ENCODE data around the gene ABCA6. TPM values are rescaled to one million over a fixed set of nuclear protein-coding genes. Genes with fewer than 3 reads are reported as not detected.

ABCA6 gene
- polyA plus RNA-seq, 4 donors, result 1.8 to 4.8 (median 3.3) TPM

DNA sequence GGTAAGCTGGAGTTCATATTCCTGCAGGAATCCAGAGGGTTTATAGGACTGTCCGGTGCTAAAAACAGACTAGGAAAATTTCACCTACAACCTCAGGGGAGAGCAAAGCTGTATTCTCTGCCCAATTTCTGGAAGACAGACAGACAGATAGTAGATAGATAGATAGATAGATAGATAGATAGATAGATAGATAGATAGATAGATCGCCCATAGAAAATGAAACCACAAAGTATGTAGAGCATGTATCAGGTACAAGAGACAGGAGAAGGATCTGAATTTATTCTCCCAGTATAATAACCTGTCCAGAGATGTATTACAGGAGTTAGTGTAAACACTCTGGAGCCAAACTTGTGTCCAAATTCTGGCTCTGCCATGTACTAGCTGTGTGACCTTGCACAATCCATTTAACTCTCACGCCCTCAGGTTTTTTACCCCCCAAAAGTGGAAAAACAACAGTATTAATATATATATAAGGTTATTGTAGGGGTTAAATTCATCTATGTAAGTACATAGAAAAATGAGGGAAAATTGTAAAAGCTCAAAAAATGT is 2.1 kb upstream of the ABCA6 start:
- no peak for DNase-seq (ENCODE audit: low read depth in 4 of 4, low spot score in 3 of 4)

DNA sequence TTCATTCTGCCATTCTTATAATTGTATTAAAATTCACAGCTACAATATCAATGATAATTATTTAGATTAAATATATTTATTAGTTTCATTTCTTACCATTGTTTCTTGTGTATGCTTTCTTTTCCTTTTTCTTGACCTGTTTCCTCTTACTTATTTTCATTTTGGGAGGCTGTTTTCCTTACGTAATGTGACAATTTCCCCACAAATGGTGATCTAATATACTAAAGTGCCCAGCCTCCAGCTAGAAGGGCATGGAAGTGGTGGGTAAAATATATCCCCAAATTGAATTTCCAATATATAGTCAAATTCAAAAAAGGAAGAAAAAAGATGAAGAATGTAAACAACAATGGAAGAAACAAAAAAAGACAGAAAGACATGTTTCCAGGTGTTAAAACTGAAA is 1.5 kb upstream of the ABCA6 start:
- DNase-seq (ENCODE audit: low read depth in 4 of 4, low spot score in 3 of 4), result no peak

DNA sequence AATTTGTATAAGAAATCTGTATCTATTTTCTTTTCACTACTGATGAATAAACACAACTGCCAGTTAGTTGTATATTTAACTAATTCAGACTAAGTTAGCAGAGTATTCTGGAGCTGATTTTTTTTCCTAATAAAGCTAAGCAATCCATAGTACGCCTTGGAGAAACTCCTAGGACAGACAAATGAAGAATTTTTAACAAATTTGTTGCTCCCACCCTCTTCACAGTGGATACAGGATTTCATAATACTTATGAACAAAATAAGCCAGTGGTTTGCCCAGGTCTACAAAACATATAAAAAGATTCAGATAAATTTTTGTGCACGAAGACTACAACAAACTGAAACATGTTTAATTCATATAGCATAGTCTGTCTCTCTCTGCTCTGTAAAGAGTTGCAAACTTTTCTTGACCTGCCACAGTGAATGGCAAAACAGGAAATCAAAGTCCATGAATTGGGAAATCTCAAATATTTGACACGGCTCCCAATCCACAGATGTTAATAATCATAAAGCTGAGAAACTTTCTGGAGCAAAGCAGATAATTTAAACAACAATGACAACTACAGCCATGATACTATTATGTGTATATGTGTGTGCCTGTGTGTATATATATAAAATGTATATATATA is 594 bp upstream of the ABCA6 start:
- DNase-seq (ENCODE audit: low read depth in 4 of 4, low spot score in 3 of 4), result no peak

DNA sequence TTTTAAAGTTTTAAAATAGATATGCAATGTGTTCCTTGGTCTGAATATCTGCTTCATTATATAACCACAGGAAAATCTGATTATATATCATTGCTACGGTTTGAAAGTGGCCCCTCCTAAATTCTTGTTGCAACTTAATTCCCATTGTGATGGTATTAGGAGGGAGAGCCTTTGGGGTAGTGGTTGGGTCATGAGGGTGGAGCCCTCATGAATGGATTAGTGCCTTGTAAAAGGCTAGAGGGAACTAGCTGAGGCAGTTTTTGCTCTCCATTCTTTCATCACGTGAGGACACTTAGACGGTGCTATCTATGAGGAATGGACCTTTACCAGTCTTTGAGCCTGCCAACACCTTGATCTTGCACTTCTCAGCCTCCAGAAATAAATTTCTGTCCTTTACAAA is 7.6 kb downstream of the ABCA6 start:
- DNase-seq (ENCODE audit: low read depth in 4 of 4, low spot score in 3 of 4), result no peak

DNA sequence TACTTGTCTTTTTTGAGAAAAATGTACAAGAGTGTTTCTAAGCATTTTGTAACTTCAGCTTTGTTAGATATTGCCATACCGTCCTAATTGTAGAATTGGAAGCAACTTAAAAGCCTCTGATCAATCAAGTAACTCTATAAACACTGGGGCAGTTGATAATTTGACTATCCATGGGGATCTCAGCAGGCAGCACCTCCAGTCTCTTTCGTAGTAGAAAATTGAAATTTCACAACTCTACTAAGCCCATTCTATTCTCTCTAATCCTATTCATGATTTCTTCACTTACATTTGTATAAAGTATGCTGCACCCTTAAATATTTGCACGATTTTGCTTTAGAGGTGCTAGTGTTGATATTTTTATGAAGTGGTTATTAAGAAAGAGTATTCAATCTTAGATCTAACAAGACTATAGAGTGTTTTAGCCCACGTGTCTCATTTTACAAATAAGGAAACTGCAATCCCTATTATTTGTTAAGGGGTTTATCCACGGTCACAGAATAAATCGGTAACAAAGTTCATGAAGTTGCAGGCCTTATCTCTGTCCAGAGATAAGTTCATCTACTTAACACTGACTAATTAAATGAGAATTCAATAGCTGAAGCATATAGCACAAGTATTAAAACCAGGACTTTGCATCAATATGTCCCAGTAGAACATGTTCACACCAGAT is 10.9 kb downstream of the ABCA6 start:
- no peak for DNase-seq (ENCODE audit: low read depth in 4 of 4, low spot score in 3 of 4)

DNA sequence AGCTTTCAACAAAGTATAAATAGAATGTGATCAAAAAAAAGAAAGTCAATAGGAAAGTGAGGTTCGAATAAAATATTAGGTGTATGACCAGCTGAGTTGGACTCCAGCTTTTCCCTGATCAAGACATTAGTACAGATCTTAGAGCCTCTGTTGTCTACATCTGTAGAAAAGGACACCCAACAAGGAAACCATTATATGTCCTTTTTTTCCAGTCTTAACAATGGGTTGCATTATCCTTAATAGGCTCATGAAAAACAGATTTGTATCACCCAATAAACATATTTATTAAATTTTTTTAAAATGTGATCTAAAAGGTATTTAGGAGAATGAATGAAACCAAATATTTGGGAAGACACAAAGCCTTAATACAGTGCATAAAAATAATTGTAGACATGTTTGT is 18.1 kb downstream of the ABCA6 start:
- DNase-seq (ENCODE audit: low read depth in 4 of 4, low spot score in 3 of 4), result no peak

DNA sequence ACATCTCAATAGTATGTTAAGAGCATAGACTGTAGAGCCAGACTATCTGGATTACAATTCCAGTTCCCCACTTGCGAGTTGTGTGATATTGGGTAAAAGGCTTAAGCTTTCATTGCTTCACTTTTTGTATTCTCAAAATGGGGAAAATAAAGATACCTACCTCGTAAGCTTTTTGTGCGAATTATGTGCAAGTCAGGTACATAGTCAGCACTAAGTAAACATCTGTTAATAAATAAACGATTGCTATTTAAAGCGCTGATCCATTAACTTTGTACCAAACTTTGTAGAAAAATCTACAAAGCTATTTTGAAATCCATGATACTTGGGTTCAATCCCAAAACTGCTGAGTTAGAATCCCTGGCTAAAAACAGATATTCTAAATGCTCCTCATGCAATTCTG is 19.6 kb downstream of the ABCA6 start:
- no peak for DNase-seq (ENCODE audit: low read depth in 4 of 4, low spot score in 3 of 4)

DNA sequence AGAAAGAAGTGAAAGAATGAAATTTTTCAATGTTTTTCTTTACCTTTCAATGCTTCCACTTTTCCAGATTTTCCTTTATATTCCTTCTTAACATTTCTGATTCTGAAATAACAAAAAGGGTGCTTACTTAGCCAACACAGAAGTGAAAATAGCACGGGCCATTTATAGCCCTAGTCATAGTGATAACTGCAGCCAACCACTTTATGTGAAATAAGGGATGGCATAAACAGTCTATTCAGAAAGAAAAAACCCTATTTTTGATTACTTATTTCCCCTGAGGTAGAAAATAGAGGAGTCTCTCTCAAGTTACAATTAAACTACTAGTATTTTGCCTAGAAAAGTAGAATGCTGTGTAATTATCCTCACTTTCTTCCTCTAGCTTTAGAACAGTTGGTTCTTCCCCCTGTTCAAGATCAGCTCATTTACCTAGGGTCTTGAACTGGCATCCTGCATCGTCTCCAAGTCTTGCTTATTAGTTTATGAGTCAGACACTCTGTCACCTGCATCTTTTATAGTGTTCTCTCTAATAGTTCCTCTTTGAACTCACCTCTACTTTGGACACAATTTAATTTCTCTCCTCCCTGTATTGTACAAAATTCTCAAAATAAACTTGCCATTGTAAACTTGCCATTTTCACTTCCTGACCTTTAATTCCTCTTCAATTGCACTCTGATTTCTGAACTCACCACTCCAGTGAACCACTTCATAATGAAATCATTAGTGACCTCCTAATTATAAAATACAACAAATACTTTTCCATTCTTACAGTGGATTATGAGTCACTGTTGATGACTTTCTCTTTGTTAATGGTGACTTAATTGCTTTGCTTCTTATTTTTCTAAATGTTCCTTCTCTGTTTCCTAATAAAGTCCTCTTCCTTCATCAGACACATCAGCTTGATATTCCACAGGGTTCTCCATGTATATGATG is 23.6 kb downstream of the ABCA6 start:
- no peak for DNase-seq (ENCODE audit: low read depth in 4 of 4, low spot score in 3 of 4)

DNA sequence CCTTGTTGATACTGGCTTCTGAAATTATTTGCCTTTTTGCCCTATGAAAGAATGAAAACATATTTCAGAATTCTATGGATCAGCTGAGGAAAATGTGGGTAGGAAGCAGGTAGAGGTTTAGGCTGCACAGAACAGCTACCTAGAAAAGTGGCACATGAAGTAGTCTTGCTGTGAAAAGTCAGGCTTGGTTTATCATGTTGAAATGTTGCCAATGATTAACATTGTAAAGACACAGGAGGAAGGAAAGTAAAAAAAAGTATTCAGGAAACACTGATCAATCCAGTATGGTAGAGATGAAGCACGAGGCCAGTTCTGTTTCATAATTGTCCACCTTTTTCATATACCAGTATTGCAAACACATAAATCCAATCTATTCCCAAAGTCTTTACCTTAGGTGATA is 29.9 kb downstream of the ABCA6 start:
- no peak for DNase-seq (ENCODE audit: low read depth in 4 of 4, low spot score in 3 of 4)

DNA sequence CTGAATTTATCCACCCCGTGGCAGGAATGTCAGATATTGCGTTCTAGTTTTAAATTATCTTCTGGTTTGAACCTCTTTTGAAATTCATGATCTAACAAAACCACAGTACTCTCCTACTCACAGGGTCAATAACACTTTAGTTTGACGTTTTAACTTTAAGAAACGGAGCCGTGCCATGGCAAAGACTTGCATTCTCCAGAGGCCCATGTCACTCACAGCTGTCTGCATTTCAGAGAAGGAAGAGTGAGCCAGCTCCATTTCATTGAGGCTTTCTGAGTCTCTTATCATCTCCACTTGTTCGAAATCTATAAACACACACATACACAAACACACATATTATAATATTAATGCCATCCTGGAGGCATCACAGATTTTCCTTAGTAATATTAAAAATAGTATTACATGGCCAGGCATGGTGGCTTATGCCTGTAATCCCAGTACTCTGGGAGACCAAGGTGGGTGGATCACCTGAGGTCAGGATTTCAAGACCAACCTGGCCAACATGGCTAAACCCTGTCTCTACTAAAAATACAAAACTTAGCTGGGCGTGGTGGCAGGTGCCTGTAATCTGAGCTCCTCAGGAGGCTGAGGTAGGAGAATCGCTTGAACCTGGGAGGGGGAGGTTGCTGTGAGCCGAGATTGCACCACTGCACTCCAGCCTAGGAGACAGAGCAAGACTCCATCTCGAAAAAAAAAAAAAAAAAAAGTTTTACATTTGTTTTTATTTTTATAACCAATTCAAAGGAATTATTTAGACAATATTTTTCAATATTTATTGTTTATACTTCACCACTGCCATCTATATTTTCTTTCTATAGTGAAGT is 35.6 kb downstream of the ABCA6 start:
- no peak for DNase-seq (ENCODE audit: low read depth in 4 of 4, low spot score in 3 of 4)

DNA sequence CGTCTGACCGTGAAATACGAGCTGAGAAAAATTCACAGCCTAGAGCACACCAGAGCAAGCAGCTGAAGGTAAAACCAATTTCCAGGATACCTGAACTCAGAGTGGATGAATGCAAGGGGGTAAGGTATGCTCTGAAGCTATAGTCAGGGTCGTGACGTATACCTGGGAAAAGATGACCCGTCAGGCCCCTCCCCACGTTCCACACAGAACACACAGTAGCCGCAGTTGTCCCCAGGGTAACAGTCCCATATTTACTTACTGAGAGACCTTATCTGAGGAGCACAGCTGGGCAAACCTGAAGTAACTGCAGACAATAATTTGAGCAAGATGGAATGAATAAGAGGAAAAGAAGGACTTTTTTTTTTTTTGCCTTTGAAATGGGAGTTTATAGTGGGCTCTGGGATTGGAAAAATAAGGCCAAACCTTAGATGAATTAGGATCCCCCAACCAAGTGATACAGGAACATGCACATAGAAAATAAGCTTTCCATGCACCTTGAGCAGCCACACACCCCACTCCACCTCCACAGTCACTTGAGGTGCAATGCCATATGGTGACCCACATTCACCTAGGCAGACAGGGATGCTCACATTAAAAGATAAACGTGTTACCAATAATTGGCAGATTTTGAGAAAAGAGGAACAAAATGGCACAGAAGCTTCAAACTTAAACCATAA is 38.0 kb downstream of the ABCA6 start:
- DNase-seq (ENCODE audit: low read depth in 4 of 4, low spot score in 3 of 4), result no peak

DNA sequence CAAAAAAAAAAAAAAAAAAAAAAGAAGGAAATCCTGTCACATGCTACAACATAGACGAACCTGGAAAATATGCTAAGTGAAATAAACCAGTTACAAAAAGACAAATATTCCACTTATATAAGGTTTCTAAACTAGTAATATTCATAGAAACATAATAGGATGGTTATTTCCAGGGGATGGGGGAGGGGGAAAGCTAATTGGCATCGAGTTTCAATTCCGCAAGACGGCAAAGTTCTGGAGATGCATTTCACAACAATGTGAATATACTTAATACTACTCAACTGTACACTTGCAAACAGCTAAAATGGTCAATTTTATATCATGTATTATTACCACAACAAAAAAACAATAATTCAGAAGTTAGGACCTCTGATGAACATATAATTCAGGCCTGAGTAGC is 43.1 kb downstream of the ABCA6 start:
- no peak for DNase-seq (ENCODE audit: low read depth in 4 of 4, low spot score in 3 of 4)

DNA sequence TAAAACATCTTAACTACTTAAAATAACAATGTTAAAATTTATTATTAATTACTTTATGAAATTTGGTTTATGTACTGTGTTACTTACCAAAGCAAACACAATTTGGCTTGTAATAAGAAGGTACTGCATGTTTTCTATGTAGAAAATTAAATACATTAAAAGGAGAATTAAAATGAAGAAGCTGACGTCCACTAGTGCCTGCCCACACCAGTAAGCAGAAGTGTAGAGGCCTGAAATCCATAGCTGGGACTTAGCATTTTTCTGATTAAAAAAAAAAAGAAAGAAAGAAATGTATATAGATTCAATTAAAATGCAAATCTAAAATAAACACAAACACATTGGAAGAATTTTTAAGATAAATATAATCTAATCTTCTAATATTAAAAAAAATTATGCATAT is 45.2 kb downstream of the ABCA6 start:
- DNase-seq (ENCODE audit: low read depth in 4 of 4, low spot score in 3 of 4), result no peak

DNA sequence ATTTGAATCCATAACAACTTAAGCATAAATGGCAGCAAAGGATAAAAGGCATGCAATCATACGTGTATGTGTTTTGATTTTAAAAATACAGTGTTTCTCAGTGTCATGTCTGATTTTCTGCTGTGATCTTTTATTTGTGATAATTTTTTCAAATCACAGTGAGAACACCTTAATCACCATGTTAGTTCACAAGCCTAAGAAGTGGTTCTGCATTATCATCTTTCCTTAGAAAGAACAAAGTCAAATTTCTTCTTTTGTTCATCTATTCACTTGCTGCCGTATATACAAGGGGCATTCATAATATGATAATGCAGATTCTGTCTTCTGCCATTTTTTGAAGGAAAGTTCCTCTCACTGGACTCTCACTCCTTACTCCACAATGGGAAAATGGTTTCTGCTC is 47.7 kb downstream of the ABCA6 start:
- no peak for DNase-seq (ENCODE audit: low read depth in 4 of 4, low spot score in 3 of 4)

DNA sequence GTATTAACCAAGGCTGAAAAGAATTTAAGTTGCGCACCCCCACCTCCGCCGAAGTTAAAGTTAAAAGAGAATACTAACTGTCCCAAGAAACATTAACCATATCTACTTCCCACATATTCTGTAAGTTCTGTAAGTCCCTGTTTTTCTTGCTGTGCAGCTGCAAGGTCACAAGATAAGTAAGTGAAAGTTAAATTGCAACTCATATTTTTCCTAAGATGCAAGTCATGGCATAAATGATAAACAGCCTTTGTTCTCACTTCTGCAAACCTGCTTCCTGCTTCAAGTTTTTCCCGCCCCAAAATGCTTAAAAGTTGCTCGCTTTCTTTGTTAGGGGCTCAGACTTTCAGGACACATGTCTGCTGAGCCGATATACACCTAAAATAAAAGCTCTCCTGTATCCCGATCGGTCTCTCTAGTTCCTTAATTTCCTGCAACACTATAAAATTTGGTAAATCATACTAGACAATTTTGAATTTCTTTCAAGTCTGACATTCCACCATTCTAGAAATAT is 48.4 kb downstream of the ABCA6 start:
- no peak for DNase-seq (ENCODE audit: low read depth in 4 of 4, low spot score in 3 of 4)

DNA sequence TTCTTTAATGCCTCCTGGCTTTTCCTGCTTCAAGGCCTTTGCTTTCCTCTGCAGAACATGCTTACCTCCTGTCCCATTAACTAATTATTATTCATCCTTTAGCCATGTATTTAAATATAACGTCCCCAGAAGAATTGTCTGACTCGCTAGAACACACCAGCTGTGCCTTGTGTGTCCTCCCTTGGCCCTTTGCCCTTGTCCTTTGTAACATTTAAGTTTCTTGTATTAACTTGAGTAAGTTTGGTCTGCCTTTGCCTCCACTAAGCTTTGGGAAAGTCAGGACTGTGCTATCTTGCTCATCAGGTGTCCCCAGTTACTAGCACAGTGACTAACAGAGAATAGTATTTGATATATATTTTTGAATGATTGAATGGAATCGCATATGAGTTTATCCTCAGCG is 51.3 kb downstream of the ABCA6 start:
- DNase-seq (ENCODE audit: low read depth in 4 of 4, low spot score in 3 of 4), result no peak

DNA sequence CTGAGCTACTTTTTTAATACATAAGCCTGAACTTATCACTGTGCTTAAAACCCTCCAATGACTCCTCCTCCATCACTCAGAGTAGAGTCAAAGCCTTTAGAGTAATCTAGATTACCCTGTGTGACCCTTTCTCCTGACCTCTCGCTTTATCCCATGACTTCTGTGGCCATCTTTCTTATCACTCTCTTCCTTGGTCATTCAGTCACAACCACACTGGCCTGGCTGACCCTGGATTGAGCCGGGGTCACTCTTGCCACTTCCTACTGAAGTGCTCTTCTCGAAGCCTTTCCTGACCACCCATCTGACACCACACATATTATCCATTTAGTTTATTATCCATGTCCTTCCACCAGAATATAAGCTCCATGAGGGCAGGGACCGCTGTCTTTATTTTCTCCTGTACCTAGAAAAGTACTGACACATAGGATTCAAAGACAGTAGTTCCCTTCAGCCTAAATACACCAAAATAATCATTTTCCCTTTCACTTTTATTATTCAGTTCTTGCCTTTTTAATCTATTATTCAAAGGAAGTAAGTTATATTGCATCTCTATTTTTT is 53.0 kb downstream of the ABCA6 start:
- no peak for DNase-seq (ENCODE audit: low read depth in 4 of 4, low spot score in 3 of 4)

DNA sequence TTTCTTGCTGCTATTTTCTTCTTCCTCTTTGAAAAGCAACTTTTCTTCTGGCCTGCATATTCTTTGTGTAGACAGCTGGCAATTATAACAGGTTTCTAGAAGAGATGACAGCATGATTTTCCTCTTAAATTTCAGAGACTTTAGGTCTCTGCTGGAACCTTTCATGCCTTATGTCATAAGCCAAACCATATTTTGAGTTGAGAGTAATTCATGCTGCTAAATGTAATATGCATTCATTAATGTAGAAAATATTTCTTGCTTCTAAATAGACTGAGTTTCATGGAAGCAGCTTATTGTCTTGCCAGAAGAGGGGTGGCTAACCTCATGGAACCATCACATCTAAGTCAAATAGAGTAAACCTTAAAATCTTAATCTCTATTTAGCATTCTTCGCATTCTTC is 55.1 kb downstream of the ABCA6 start:
- no peak for DNase-seq (ENCODE audit: low read depth in 4 of 4, low spot score in 3 of 4)

DNA sequence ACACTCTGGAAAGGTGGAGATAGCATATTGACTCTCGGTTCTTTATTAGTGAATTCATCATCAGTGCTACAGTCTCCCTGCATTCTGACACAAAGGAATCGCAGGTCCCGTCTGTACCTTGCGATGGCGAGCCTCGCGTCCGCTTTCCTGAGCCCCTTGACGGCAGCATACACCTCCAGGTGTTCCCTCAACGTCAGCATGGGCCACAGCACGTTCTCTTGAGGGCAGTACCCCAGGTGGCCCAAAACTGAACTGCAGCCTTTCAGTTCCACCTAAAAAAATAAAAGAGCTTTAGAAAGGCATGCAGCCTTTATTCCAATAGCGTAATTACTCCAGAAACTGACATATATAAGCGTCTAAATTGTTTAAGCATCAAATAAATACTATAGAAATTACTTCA is 56.8 kb downstream of the ABCA6 start:
- DNase-seq (ENCODE audit: low read depth in 4 of 4, low spot score in 3 of 4), result no peak

All from right renal pelvis (tissue), 4 donors.